SK-N-SH treated with all-trans-retinoic acid at 6 μM for 48 hours (cell line): ENCODE measurements around the gene DHX16.

Experiments used
- ATAC-seq: fragments of 200-7000 bp; cut with Tn5 transposase; 3 replicates; pipeline ENCODE4 v1.9.1; 2020; ENCODE audit warnings: mild to moderate bottlenecking, moderate library complexity
- ARNTL ChIP-seq: fragments of 450-650 bp; formaldehyde crosslinking; IDR thresholded peaks from 2 replicates; pipeline ENCODE4 v1.5.0; 2020; ENCODE audit warnings: low read depth, mild to moderate bottlenecking, moderate library complexity, borderline replicate concordance
- BACH2 ChIP-seq: fragments of 250-450 bp; sonication (Bioruptor Pico); IDR thresholded peaks from 2 replicates; pipeline ENCODE4 v1.9.0; 2021; ENCODE audit warnings: mild to moderate bottlenecking, borderline replicate concordance
- CREB5 ChIP-seq: fragments of 250-450 bp; sonication (Bioruptor Pico); IDR thresholded peaks from 2 replicates; pipeline ENCODE4 v1.5.1; 2020; ENCODE audit warnings: low read depth, mild to moderate bottlenecking, moderate library complexity
- CSDC2 ChIP-seq: fragments of 250-450 bp; sonication (Bioruptor Pico); IDR thresholded peaks from 2 replicates; pipeline ENCODE4 v1.5.0; 2020; ENCODE audit warnings: mild to moderate bottlenecking, moderate library complexity
- CSRNP3 ChIP-seq: fragments of 250-450 bp; sonication (Bioruptor Pico); IDR thresholded peaks from 2 replicates; pipeline ENCODE4 v1.5.1; 2021; ENCODE audit warnings: mild to moderate bottlenecking, moderate library complexity
- ISL1 ChIP-seq: fragments of 250-450 bp; sonication (Bioruptor Pico); IDR thresholded peaks from 2 replicates; pipeline ENCODE4 v2.1.2; 2022; ENCODE audit warnings: mild to moderate bottlenecking, moderate library complexity
- OSR1 ChIP-seq: fragments of 250-450 bp; sonication (Bioruptor Pico); IDR thresholded peaks from 2 replicates; pipeline ENCODE4 v1.8.0; 2022; ENCODE audit warnings: moderate library complexity, mild to moderate bottlenecking, inconsistent platforms
- POU6F1 ChIP-seq: fragments of 250-450 bp; sonication (Bioruptor Pico); IDR thresholded peaks from 2 replicates; pipeline ENCODE4 v1.8.0; 2021; ENCODE audit warnings: low read depth, mild to moderate bottlenecking, moderate library complexity, borderline replicate concordance
- PPARA ChIP-seq: fragments of 250-450 bp; sonication (Bioruptor Pico); IDR thresholded peaks from 2 replicates; pipeline ENCODE4 v1.5.0; 2020; ENCODE audit warnings: mild to moderate bottlenecking, borderline replicate concordance
- RARB ChIP-seq: fragments of 250-450 bp; sonication (Bioruptor Pico); IDR thresholded peaks from 2 replicates; pipeline ENCODE4 v1.8.0; 2021; ENCODE audit warnings: mild to moderate bottlenecking, moderate library complexity
- SNAI2 ChIP-seq: fragments of 250-450 bp; sonication (Bioruptor Pico); IDR thresholded peaks from 2 replicates; pipeline ENCODE4 v1.5.0; 2020; ENCODE audit warnings: mild to moderate bottlenecking, moderate library complexity
- TCF4 ChIP-seq: fragments of 250-450 bp; sonication (Bioruptor Pico); IDR thresholded peaks from 2 replicates; pipeline ENCODE4 v1.8.0; 2021; ENCODE audit warnings: mild to moderate bottlenecking, moderate library complexity, borderline replicate concordance
- TOX ChIP-seq: fragments of 250-450 bp; sonication (Bioruptor Pico); IDR thresholded peaks from 2 replicates; pipeline ENCODE4 v1.8.0; 2021; ENCODE audit warnings: mild to moderate bottlenecking, moderate library complexity, borderline replicate concordance
- TSHZ2 ChIP-seq: fragments of 250-450 bp; sonication (Bioruptor Pico); IDR thresholded peaks from 2 replicates; pipeline ENCODE4 v1.5.0; 2020; ENCODE audit warnings: mild to moderate bottlenecking, moderate library complexity
- ZC3H10 ChIP-seq: fragments of 250-450 bp; sonication (Bioruptor Pico); IDR thresholded peaks from 2 replicates; pipeline ENCODE4 v1.5.1; 2021; ENCODE audit warnings: mild to moderate bottlenecking, moderate library complexity
- ZFP3 ChIP-seq: fragments of 250-450 bp; sonication (Bioruptor Pico); IDR thresholded peaks from 2 replicates; pipeline ENCODE4 v1.5.0; 2020; ENCODE audit warnings: mild to moderate bottlenecking, moderate library complexity
- ZFP30 ChIP-seq: fragments of 450-650 bp; formaldehyde crosslinking; IDR thresholded peaks from 2 replicates; pipeline ENCODE4 v1.5.0; 2022; ENCODE audit warnings: mild to moderate bottlenecking, moderate library complexity
- ZNF565 ChIP-seq: fragments of 450-650 bp; formaldehyde crosslinking; conservative IDR thresholded peaks from 2 replicates; pipeline ENCODE4 v1.5.0; 2020; ENCODE audit warnings: low read depth, mild to moderate bottlenecking, moderate library complexity
- ZNF70 ChIP-seq: fragments of 450-650 bp; formaldehyde crosslinking; IDR thresholded peaks from 2 replicates; pipeline ENCODE4 v1.5.0; 2020; ENCODE audit warnings: mild to moderate bottlenecking, moderate library complexity
- ZNF8 ChIP-seq: fragments of 450-650 bp; formaldehyde crosslinking; IDR thresholded peaks from 2 replicates; pipeline ENCODE4 v1.5.0; 2020; ENCODE audit warnings: mild to moderate bottlenecking, moderate library complexity

Gene DHX16

GRCh38 chr6:30684386-30685156 is 11.8 kb upstream of the DHX16 start:
- TF ChIP-seq RARB (CRISPR knock-in tag) (no peak), CSDC2 (no peak), ARNTL (CRISPR knock-in tag) (no peak), OSR1 (CRISPR knock-in tag) (no peak), ZNF70 (no peak), TCF4 (CRISPR knock-in tag) (no peak), CREB5 (CRISPR knock-in tag) (no peak), ZC3H10 (CRISPR knock-in tag) (no peak), ZFP30 (no peak), PPARA (CRISPR knock-in tag) (no peak), SNAI2 (CRISPR knock-in tag) (no peak), BACH2 (no peak)
- no peak for ATAC-seq

GRCh38 chr6:30683980-30684338 is 11.2 kb upstream of the DHX16 start:
- no peak for ATAC-seq

GRCh38 chr6:30683183-30683979 is 10.6 kb upstream of the DHX16 start:
- ATAC-seq: no peak
- TF ChIP-seq ISL1 (CRISPR knock-in tag): no peak
- TF ChIP-seq ZNF70: no peak
- TF ChIP-seq OSR1 (CRISPR knock-in tag): no peak
- no peak for TF ChIP-seq CREB5 (CRISPR knock-in tag)
- TF ChIP-seq RARB (CRISPR knock-in tag): no peak
- no peak for TF ChIP-seq ARNTL (CRISPR knock-in tag)
- TF ChIP-seq ZFP3 (CRISPR knock-in tag): no peak
- TF ChIP-seq PPARA (CRISPR knock-in tag): no peak
- TF ChIP-seq CSDC2: no peak
- TF ChIP-seq ZNF8 (CRISPR knock-in tag): no peak
- TF ChIP-seq ZC3H10 (CRISPR knock-in tag): no peak
- TF ChIP-seq TOX (CRISPR knock-in tag): no peak
- TF ChIP-seq CSRNP3: no peak
- TF ChIP-seq ZNF565: no peak
- no peak for TF ChIP-seq ZFP30
- no peak for TF ChIP-seq TSHZ2 (CRISPR knock-in tag)
- no peak for TF ChIP-seq POU6F1

More at GRCh38 chr6:30683980-30684338, 11.2 kb upstream of the DHX16 start:
- TF ChIP-seq ZNF565: no peak
- no peak for TF ChIP-seq ZNF8 (CRISPR knock-in tag)
- TF ChIP-seq POU6F1: no peak
